PC-9 (cell line): Measurements from ENCODE around the gene ZFR.

Experiments
- EZH2 ChIP-seq: fragments of 200-600 bp; sonication (generic); IDR thresholded peaks from 2 replicates; pipeline ENCODE4 v1.8.0; 2017; ENCODE audit warnings: antibody characterized with exemption, low read depth
- TF ChIP-seq, protein P1 (sequence below): fragments of 200-600 bp; sonication (generic); conservative IDR thresholded peaks from 2 replicates; pipeline ENCODE4 v1.6.1; 2017; ENCODE audit warnings: mixed run types, antibody characterized with exemption, mild to moderate bottlenecking, moderate library complexity

GRCh38 chr5:32428426-32428825, 16.1 kb downstream of the ZFR start:
- TF ChIP-seq, protein P1, sequence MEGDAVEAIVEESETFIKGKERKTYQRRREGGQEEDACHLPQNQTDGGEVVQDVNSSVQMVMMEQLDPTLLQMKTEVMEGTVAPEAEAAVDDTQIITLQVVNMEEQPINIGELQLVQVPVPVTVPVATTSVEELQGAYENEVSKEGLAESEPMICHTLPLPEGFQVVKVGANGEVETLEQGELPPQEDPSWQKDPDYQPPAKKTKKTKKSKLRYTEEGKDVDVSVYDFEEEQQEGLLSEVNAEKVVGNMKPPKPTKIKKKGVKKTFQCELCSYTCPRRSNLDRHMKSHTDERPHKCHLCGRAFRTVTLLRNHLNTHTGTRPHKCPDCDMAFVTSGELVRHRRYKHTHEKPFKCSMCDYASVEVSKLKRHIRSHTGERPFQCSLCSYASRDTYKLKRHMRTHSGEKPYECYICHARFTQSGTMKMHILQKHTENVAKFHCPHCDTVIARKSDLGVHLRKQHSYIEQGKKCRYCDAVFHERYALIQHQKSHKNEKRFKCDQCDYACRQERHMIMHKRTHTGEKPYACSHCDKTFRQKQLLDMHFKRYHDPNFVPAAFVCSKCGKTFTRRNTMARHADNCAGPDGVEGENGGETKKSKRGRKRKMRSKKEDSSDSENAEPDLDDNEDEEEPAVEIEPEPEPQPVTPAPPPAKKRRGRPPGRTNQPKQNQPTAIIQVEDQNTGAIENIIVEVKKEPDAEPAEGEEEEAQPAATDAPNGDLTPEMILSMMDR, result no peak
- no peak for TF ChIP-seq EZH2
